Trophoblast cell (in vitro differentiated cells and primary cell): Measurements from ENCODE around the gene MUC5AC.

Experiments
- DNase-seq, 2 donors: peaks; one replicate each; pipeline ENCODE4 v3.0.0-alpha.2; 2016
- H2AFZ ChIP-seq: 2 replicates; pipeline ENCODE4 v1.6.1; 2013; ENCODE audit warnings: low read length, moderate library complexity, mild to moderate bottlenecking; ENCODE audit not compliant: insufficient read depth, poor library complexity
- H2AK5ac ChIP-seq: 2 replicates; pipeline ENCODE4 v1.6.1; 2013; ENCODE audit warnings: mild to moderate bottlenecking, low read length
- H2BK120ac ChIP-seq: 2 replicates; pipeline ENCODE4 v1.6.1; 2013; ENCODE audit warnings: low read length, mild to moderate bottlenecking, moderate library complexity; ENCODE audit not compliant: insufficient read depth, poor library complexity
- H2BK12ac ChIP-seq: 2 replicates; pipeline ENCODE4 v1.6.1; 2013; ENCODE audit warnings: mild to moderate bottlenecking, low read length, moderate library complexity
- H2BK5ac ChIP-seq: 2 replicates; pipeline ENCODE4 v1.6.1; 2013; ENCODE audit warnings: low read length, low read depth, moderate library complexity, mild to moderate bottlenecking; ENCODE audit not compliant: poor library complexity
- H3K14ac ChIP-seq: 2 replicates; pipeline ENCODE4 v1.6.1; 2013; ENCODE audit warnings: mild to moderate bottlenecking, low read length
- H3K18ac ChIP-seq: 2 replicates; pipeline ENCODE4 v1.6.1; 2013; ENCODE audit warnings: mild to moderate bottlenecking, low read length
- H3K23ac ChIP-seq: 2 replicates; pipeline ENCODE4 v1.6.1; 2013; ENCODE audit warnings: low read length
- H3K27ac ChIP-seq: 2 replicates; pipeline ENCODE4 v1.5.1; 2013; ENCODE audit warnings: low read depth, mild to moderate bottlenecking, inconsistent platforms, low read length, moderate library complexity
- H3K27me3 ChIP-seq: 2 replicates; pipeline ENCODE4 v1.6.1; 2013; ENCODE audit warnings: inconsistent platforms, mild to moderate bottlenecking, low read length, moderate library complexity; ENCODE audit not compliant: insufficient read depth
- H3K36me3 ChIP-seq, 2 experiments: 1 replicate in 1 of 2; 2 replicates in 1 of 2; pipeline ENCODE4 v1.6.1; 2013; ENCODE audit warnings: low read length in 2 of 2, mild to moderate bottlenecking in 2 of 2, moderate library complexity in 1 of 2; ENCODE audit not compliant: insufficient read depth in 2 of 2, control insufficient read depth in 1 of 2
- H3K4ac ChIP-seq: 2 replicates; pipeline ENCODE4 v1.6.1; 2013; ENCODE audit warnings: low read depth, mild to moderate bottlenecking, low read length, moderate library complexity
- H3K4me1 ChIP-seq, 2 experiments: 1 replicate in 1 of 2; 2 replicates in 1 of 2; pipeline ENCODE4 v1.6.1; 2013; ENCODE audit warnings: low read length in 2 of 2, mild to moderate bottlenecking in 2 of 2, moderate library complexity in 1 of 2; ENCODE audit not compliant: insufficient read depth in 2 of 2, control insufficient read depth in 1 of 2
- H3K4me2 ChIP-seq: 2 replicates; pipeline ENCODE4 v1.6.1; 2013; ENCODE audit warnings: inconsistent platforms, mild to moderate bottlenecking, low read length, moderate library complexity
- H3K4me3 ChIP-seq: 2 replicates; pipeline ENCODE4 v1.5.1; 2013; ENCODE audit warnings: mild to moderate bottlenecking, low read depth, low read length, inconsistent platforms
- H3K79me1 ChIP-seq: one replicate; pipeline ENCODE4 v1.6.1; 2013; ENCODE audit warnings: low read length
- H3K79me2 ChIP-seq: 2 replicates; pipeline ENCODE4 v1.6.1; 2013; ENCODE audit warnings: low read length, mild to moderate bottlenecking; ENCODE audit not compliant: control insufficient read depth, insufficient read depth, poor library complexity
- H3K9ac ChIP-seq: 2 replicates; pipeline ENCODE4 v1.6.1; 2013; ENCODE audit warnings: mild to moderate bottlenecking, low read length
- H3K9me3 ChIP-seq: 2 replicates; pipeline ENCODE4 v1.6.1; 2013; ENCODE audit warnings: low read depth, mild to moderate bottlenecking, control low read depth, inconsistent platforms, low read length; ENCODE audit not compliant: insufficient read depth
- H4K12ac ChIP-seq: 2 replicates; pipeline ENCODE4 v1.6.1; 2013; ENCODE audit warnings: low read depth, mild to moderate bottlenecking, low read length, moderate library complexity
- H4K8ac ChIP-seq: 2 replicates; pipeline ENCODE4 v1.6.1; 2013; ENCODE audit warnings: low read depth, mild to moderate bottlenecking, low read length, moderate library complexity
- H4K91ac ChIP-seq: one replicate; pipeline ENCODE4 v1.6.1; 2013; ENCODE audit warnings: low read depth, mild to moderate bottlenecking, low read length, moderate library complexity
- WGBS: extraction: QIAGEN DNeasy Blood & Tissue Kit; methylation state at CpG from one replicate; pipeline ENCODE4 v1.1.7; 2013; ENCODE audit warnings: missing lambda C conversion rate; ENCODE audit not compliant: insufficient read length, insufficient coverage; ENCODE audit errors: extremely low coverage; 5-methylcytosine and 5-hydroxymethylcytosine counted together

MUC5AC gene

GRCh38 chr11:1227551-1228100 is 69.9 kb downstream of the MUC5AC start:
- Histone ChIP-seq H3K27ac (no peak overlapping the region), H4K12ac (no peak overlapping the region), H3K4ac (no peak overlapping the region), H3K14ac (no peak overlapping the region), H2BK120ac (no peak overlapping the region), H3K79me1 (no peaks in the 10 kb centered on the region), H3K4me3 (no peak overlapping the region), H3K79me2 (no peaks in the 10 kb centered on the region), H3K27me3 (no peaks in the 10 kb centered on the region), H3K9me3 (peaks cover 5% of the 10 kb centered on the region), H3K18ac (no peak overlapping the region), H3K4me1 (no peaks in the 10 kb centered on the region), H3K9ac (no peak overlapping the region), H4K91ac (no peak overlapping the region), H2AFZ (no peak overlapping the region), H3K4me2 (no peak overlapping the region), H2AK5ac (no peak overlapping the region), H2BK12ac (no peak overlapping the region), H2BK5ac (no peak overlapping the region), H3K36me3 (no peaks in the 10 kb centered on the region), H4K8ac (no peak overlapping the region), H3K23ac (no peak overlapping the region)
- WGBS = no CpG with 5 or more reads among the region's 23 CpGs
- no peak for DNase-seq

DNA sequence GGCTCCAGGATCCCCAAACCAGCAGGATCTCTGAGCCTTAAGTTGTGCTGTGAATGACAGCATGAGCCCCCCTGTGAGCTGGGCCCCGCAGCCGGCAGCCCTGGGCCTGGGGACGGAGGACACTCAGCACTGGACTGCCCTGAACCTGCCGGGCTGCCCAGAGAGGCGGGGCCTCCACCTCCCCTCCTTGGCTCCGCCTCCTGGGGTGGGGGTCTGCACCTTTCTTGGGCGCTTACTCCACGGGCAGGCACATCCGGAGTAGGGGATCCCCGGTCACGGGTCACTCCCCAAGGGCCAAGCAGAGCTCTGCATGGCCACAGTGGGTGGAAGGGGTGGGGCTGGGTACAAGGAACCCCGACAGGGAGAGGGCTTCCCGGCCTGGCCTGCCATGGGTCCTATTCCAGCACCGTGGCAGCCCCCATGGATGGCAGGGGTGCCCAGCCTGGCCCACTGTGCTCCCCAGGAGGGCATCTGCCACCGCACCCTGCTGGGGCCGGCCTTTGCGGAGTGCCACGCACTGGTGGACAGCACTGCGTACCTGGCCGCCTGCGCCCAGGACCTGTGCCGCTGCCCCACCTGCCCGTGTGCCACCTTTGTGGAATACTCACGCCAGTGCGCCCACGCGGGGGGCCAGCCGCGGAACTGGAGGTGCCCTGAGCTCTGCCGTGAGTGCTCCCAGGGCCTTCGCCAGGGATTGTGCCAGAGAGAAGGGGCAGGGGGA is 70.5 kb downstream of the MUC5AC start:
- Histone ChIP-seq H3K27me3 (no peaks in the 10 kb centered on the region), H3K23ac (no peak overlapping the region), H3K4me3 (no peak overlapping the region), H3K27ac (no peak overlapping the region), H3K36me3 (no peaks in the 10 kb centered on the region), H4K8ac (no peak overlapping the region), H2AK5ac (no peak overlapping the region), H2BK12ac (no peak overlapping the region), H3K79me2 (no peaks in the 10 kb centered on the region), H3K14ac (no peak overlapping the region), H3K18ac (no peak overlapping the region), H3K79me1 (no peaks in the 10 kb centered on the region), H2BK5ac (no peak overlapping the region), H3K9ac (no peak overlapping the region), H3K4ac (no peak overlapping the region), H3K4me1 (no peaks in the 10 kb centered on the region), H4K91ac (no peak overlapping the region), H2BK120ac (no peak overlapping the region), H3K9me3 (peaks cover 5% of the 10 kb centered on the region), H2AFZ (no peak overlapping the region), H4K12ac (no peak overlapping the region), H3K4me2 (no peak overlapping the region)
- DNase-seq = no peak
- no CpG with 5 or more reads among the region's 31 CpGs for WGBS

DNA sequence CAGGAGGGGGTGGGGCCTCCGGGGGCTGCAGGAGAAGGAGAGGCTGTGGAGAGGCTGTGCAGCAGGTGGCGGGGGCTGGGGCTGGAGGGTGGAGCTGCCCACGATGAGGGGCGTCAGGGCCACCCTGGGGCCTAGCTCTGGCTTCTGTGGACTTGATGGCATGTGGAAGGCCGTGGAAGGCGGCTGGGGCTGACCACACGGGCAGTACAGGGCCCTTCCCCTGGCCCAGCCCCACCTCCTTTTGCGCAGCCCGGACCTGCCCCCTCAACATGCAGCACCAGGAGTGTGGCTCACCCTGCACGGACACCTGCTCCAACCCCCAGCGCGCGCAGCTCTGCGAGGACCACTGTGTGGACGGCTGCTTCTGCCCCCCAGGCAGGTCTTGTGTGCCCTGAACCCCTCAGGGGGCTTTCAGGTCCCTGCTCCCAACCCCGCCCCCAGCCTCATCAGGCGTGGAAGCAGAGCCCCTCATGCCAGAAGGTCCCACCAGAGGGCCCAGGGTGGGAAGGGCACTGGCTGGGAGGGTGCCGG is 71.2 kb downstream of the MUC5AC start:
- Histone ChIP-seq H3K23ac (no peak overlapping the region), H2BK120ac (no peak overlapping the region), H3K9me3 (peaks cover 5% of the 10 kb centered on the region), H2BK12ac (no peak overlapping the region), H3K14ac (no peak overlapping the region), H2AFZ (no peak overlapping the region), H3K4me1 (no peaks in the 10 kb centered on the region), H4K91ac (no peak overlapping the region), H2BK5ac (no peak overlapping the region), H3K18ac (no peak overlapping the region), H4K8ac (no peak overlapping the region), H2AK5ac (no peak overlapping the region), H3K27me3 (no peaks in the 10 kb centered on the region), H3K4ac (no peak overlapping the region), H3K9ac (no peak overlapping the region), H4K12ac (no peak overlapping the region), H3K79me2 (no peaks in the 10 kb centered on the region), H3K27ac (no peak overlapping the region), H3K36me3 (no peaks in the 10 kb centered on the region), H3K4me2 (no peak overlapping the region), H3K4me3 (no peak overlapping the region), H3K79me1 (no peaks in the 10 kb centered on the region)
- no CpG with 5 or more reads among the region's 18 CpGs for WGBS
- no peak for DNase-seq

GRCh38 chr11:1229471-1230120 is 71.8 kb downstream of the MUC5AC start:
- H4K12ac ChIP-seq = no peak overlapping the region
- no peak overlapping the region for H3K18ac ChIP-seq
- no peak for DNase-seq
- no peak overlapping the region for H3K4me2 ChIP-seq
- H3K79me1 ChIP-seq = no peaks in the 10 kb centered on the region
- no peaks in the 10 kb centered on the region for H3K4me1 ChIP-seq
- H4K8ac ChIP-seq = no peak overlapping the region
- H3K27me3 ChIP-seq = no peaks in the 10 kb centered on the region
- no peak overlapping the region for H3K4ac ChIP-seq
- H2AK5ac ChIP-seq = no peak overlapping the region
- WGBS = no CpG with 5 or more reads among the region's 27 CpGs
- no peak overlapping the region for H2BK12ac ChIP-seq
- H2BK5ac ChIP-seq = no peak overlapping the region
- H3K23ac ChIP-seq = no peak overlapping the region
- no peak overlapping the region for H3K27ac ChIP-seq
- no peak overlapping the region for H2AFZ ChIP-seq
- no peak overlapping the region for H3K4me3 ChIP-seq
- H3K79me2 ChIP-seq = no peaks in the 10 kb centered on the region
- H3K9me3 ChIP-seq = peaks cover 3% of the 10 kb centered on the region
- no peak overlapping the region for H4K91ac ChIP-seq
- no peak overlapping the region for H3K14ac ChIP-seq
- H2BK120ac ChIP-seq = no peak overlapping the region
- H3K9ac ChIP-seq = no peak overlapping the region
- H3K36me3 ChIP-seq = no peaks in the 10 kb centered on the region
